Adipocyte (in vitro differentiated cells): ENCODE data around the gene MINK1.

ENCODE experiments used
- DNase-seq: peaks from one replicate; pipeline ENCODE4 v3.0.0-alpha.2; 2015; ENCODE audit warnings: low read depth
- H3K27me3 ChIP-seq: replicated peaks from 2 replicates; pipeline ENCODE4 v1.7.0; 2013; ENCODE audit warnings: mild to moderate bottlenecking, low read length, moderate library complexity; ENCODE audit not compliant: control insufficient read depth, insufficient read depth
- H3K36me3 ChIP-seq: 2 replicates; pipeline ENCODE4 v1.7.0; 2013; ENCODE audit warnings: low read length, mild to moderate bottlenecking, moderate library complexity; ENCODE audit not compliant: control insufficient read depth, insufficient read depth, severe bottlenecking
- H3K4me1 ChIP-seq: 2 replicates; pipeline ENCODE4 v1.7.0; 2013; ENCODE audit warnings: mild to moderate bottlenecking, low read length, moderate library complexity; ENCODE audit not compliant: control insufficient read depth, insufficient read depth
- H3K4me3 ChIP-seq: 2 replicates; pipeline ENCODE4 v1.7.0; 2013; ENCODE audit warnings: mild to moderate bottlenecking, low read length, moderate library complexity
- H3K9ac ChIP-seq: 2 replicates; pipeline ENCODE4 v1.7.0; 2013; ENCODE audit warnings: mild to moderate bottlenecking, low read length, moderate library complexity
- H3K9me3 ChIP-seq: 2 replicates; pipeline ENCODE4 v1.7.0; 2013; ENCODE audit warnings: mild to moderate bottlenecking, low read length, moderate library complexity; ENCODE audit not compliant: control insufficient read depth

The MINK1 gene

GRCh38 chr17:4838309-4838785, 5.2 kb downstream of the MINK1 start:
- Histone ChIP-seq H3K4me1 (peaks cover 32% of the 10 kb centered on the region), H3K4me3 (peak overlapping the region; percentile 18), H3K36me3 (no peaks in the 10 kb centered on the region), H3K9me3 (no peaks in the 10 kb centered on the region), H3K9ac (peak overlapping the region; percentile 56), H3K27me3 (no peaks in the 10 kb centered on the region)
- no peak for DNase-seq

- no peaks in the 10 kb centered on the region for H3K36me3 ChIP-seq
- H3K4me1 ChIP-seq = peaks cover 30% of the 10 kb centered on the region
- H3K4me3 ChIP-seq = no peak overlapping the region
- no peak overlapping the region for H3K9ac ChIP-seq
- no peaks in the 10 kb centered on the region for H3K27me3 ChIP-seq
- no peaks in the 10 kb centered on the region for H3K9me3 ChIP-seq
- no peak for DNase-seq
These were observed 6.1 kb downstream of the MINK1 start for GRCh38 chr17:4839221-4839620.

- Histone ChIP-seq H3K4me3 (no peak overlapping the region), H3K9ac (no peak overlapping the region), H3K36me3 (no peaks in the 10 kb centered on the region), H3K4me1 (peaks cover 24% of the 10 kb centered on the region), H3K27me3 (no peaks in the 10 kb centered on the region), H3K9me3 (no peaks in the 10 kb centered on the region)
- DNase-seq = peak; percentile 27
These were observed 7.1 kb downstream of the MINK1 start for GRCh38 chr17:4839965-4840892.

- H3K9ac ChIP-seq = no peak overlapping the region
- peaks cover 24% of the 10 kb centered on the region for H3K4me1 ChIP-seq
- DNase-seq = no peak
- no peak overlapping the region for H3K4me3 ChIP-seq
- no peaks in the 10 kb centered on the region for H3K36me3 ChIP-seq
- H3K27me3 ChIP-seq = no peaks in the 10 kb centered on the region
- no peaks in the 10 kb centered on the region for H3K9me3 ChIP-seq
These were observed 7.7 kb downstream of the MINK1 start for GRCh38 chr17:4840893-4841242.

GRCh38 chr17:4842376-4842775, 9.2 kb downstream of the MINK1 start:
- Histone ChIP-seq H3K9ac (no peak overlapping the region), H3K9me3 (no peaks in the 10 kb centered on the region), H3K4me1 (peaks cover 19% of the 10 kb centered on the region), H3K4me3 (no peak overlapping the region), H3K27me3 (no peaks in the 10 kb centered on the region), H3K36me3 (no peaks in the 10 kb centered on the region)
- DNase-seq = no peak

- Histone ChIP-seq H3K9ac (no peak overlapping the region), H3K4me3 (no peak overlapping the region), H3K9me3 (no peaks in the 10 kb centered on the region), H3K36me3 (no peaks in the 10 kb centered on the region), H3K4me1 (peaks cover 8% of the 10 kb centered on the region), H3K27me3 (no peaks in the 10 kb centered on the region)
- no peak for DNase-seq
These were observed 10.3 kb downstream of the MINK1 start for GRCh38 chr17:4843321-4844000.

GRCh38 chr17:4845118-4845517, 12.0 kb downstream of the MINK1 start:
- no peak for DNase-seq
- Histone ChIP-seq H3K4me3 (no peak overlapping the region), H3K9ac (no peak overlapping the region), H3K9me3 (no peaks in the 10 kb centered on the region), H3K36me3 (no peaks in the 10 kb centered on the region), H3K4me1 (peaks cover 16% of the 10 kb centered on the region), H3K27me3 (no peaks in the 10 kb centered on the region)

- H3K9ac ChIP-seq = no peak overlapping the region
- no peaks in the 10 kb centered on the region for H3K9me3 ChIP-seq
- H3K4me3 ChIP-seq = no peak overlapping the region
- no peaks in the 10 kb centered on the region for H3K27me3 ChIP-seq
- no peaks in the 10 kb centered on the region for H3K36me3 ChIP-seq
- DNase-seq = no peak
- peaks cover 18% of the 10 kb centered on the region for H3K4me1 ChIP-seq
These were observed 13.7 kb downstream of the MINK1 start for GRCh38 chr17:4846635-4847390.

- peak; percentile 88 for DNase-seq
- H3K9me3 ChIP-seq = no peaks in the 10 kb centered on the region
- H3K27me3 ChIP-seq = no peaks in the 10 kb centered on the region
- no peak overlapping the region for H3K4me3 ChIP-seq
- no peaks in the 10 kb centered on the region for H3K36me3 ChIP-seq
- no peak overlapping the region for H3K9ac ChIP-seq
- peaks cover 23% of the 10 kb centered on the region for H3K4me1 ChIP-seq
These were observed 15.9 kb downstream of the MINK1 start for GRCh38 chr17:4849011-4849536.

GRCh38 chr17:4850246-4850645, 17.1 kb downstream of the MINK1 start:
- no peaks in the 10 kb centered on the region for H3K9me3 ChIP-seq

GRCh38 chr17:4851084-4851483, 17.9 kb downstream of the MINK1 start:
- Histone ChIP-seq H3K4me3 (no peak overlapping the region), H3K9me3 (no peaks in the 10 kb centered on the region), H3K36me3 (peaks cover 2% of the 10 kb centered on the region), H3K4me1 (peaks cover 23% of the 10 kb centered on the region), H3K27me3 (no peaks in the 10 kb centered on the region), H3K9ac (no peak overlapping the region)
- no peak for DNase-seq

More at GRCh38 chr17:4850246-4850645, 17.1 kb downstream of the MINK1 start:
- no peaks in the 10 kb centered on the region for H3K27me3 ChIP-seq
- no peak overlapping the region for H3K9ac ChIP-seq
- no peak for DNase-seq
- H3K4me3 ChIP-seq = no peak overlapping the region
- peaks cover 23% of the 10 kb centered on the region for H3K4me1 ChIP-seq
- no peaks in the 10 kb centered on the region for H3K36me3 ChIP-seq
